Activated naive CD4-positive, alpha-beta T cell treated with anti-CD3 and anti-CD28 coated beads, Interleukin-2, amount 50 U/mL, for 16 hours (primary cell): ENCODE measurements around the gene VRTN.
"Not testable (repeated sequence)": the region's sequence is repeated elsewhere in the genome, so short reads cannot be mapped to it uniquely, and the experiment has no call there.

Source experiments
- DNase-seq: peaks from one replicate; pipeline ENCODE4 v3.0.0-alpha.2; 2020

Gene VRTN

GRCh38 chr14:74348241-74348734, at the start of gene VRTN:
Gene VRTN, plus strand, starts transcription at chr14:74348471. Its CDS starts 8,313 bp downstream, at chr14:74356784.
- DNase-seq, result no peak

- no peak for DNase-seq
Measured at GRCh38 chr14:74299061-74299545, 49.2 kb upstream of the VRTN start.

- DNase-seq, result no peak
Measured at GRCh38 chr14:74301594-74302151, 46.6 kb upstream of the VRTN start.

- no peak for DNase-seq
Measured at GRCh38 chr14:74302152-74302628, 46.1 kb upstream of the VRTN start.

GRCh38 chr14:74302634-74303569, 45.4 kb upstream of the VRTN start, which contains the start of gene ABCD4:
Gene ABCD4, minus strand, starts transcription at chr14:74302934. Its CDS starts 22 bp downstream, at chr14:74302912.
- DNase-seq, result peak; percentile 85

- DNase-seq, result no peak
Measured at GRCh38 chr14:74308695-74309094, 39.6 kb upstream of the VRTN start.

- no peak for DNase-seq
Measured at GRCh38 chr14:74309125-74310022, 38.9 kb upstream of the VRTN start.

GRCh38 chr14:74312161-74312560, 36.1 kb upstream of the VRTN start:
- no peak for DNase-seq

GRCh38 chr14:74313601-74314000, 34.7 kb upstream of the VRTN start:
- no peak for DNase-seq

GRCh38 chr14:74314576-74314975, 33.7 kb upstream of the VRTN start:
- DNase-seq, result no peak

GRCh38 chr14:74324931-74325361, 23.3 kb upstream of the VRTN start:
- no peak for DNase-seq

- no peak for DNase-seq
Measured at GRCh38 chr14:74325446-74325845, 22.8 kb upstream of the VRTN start.

GRCh38 chr14:74326369-74327152, 21.7 kb upstream of the VRTN start:
- DNase-seq, result no peak

- DNase-seq, result not testable (repeated sequence)
Measured at GRCh38 chr14:74329950-74330552, 18.2 kb upstream of the VRTN start.

GRCh38 chr14:74333909-74334308, 14.4 kb upstream of the VRTN start:
- no peak for DNase-seq

- no peak for DNase-seq
Measured at GRCh38 chr14:74346341-74346740, 1.9 kb upstream of the VRTN start.

- no peak for DNase-seq
Measured at GRCh38 chr14:74347097-74347794, 1.0 kb upstream of the VRTN start.

- DNase-seq, result no peak
Measured at GRCh38 chr14:74347795-74348100, 523 bp upstream of the VRTN start.

GRCh38 chr14:74348735-74349463, 628 bp downstream of the VRTN start:
- no peak for DNase-seq

GRCh38 chr14:74349757-74350156, 1.5 kb downstream of the VRTN start:
- no peak for DNase-seq
